CD14-positive monocyte (primary cell): ENCODE data around the gene STAT6. TPM values are rescaled to one million over a fixed set of nuclear protein-coding genes. Genes with fewer than 3 reads are reported as not detected.

Experiments
- DNase-seq, 3 donors: peaks; one replicate each; pipeline ENCODE4 v3.0.0-alpha.2; 2011 to 2022
- H2AFZ ChIP-seq: 2 replicates; pipeline ENCODE4 v1.6.0; 2012; ENCODE audit warnings: mild to moderate bottlenecking, low read depth, low read length, inconsistent platforms; ENCODE audit not compliant: insufficient read depth, poor library complexity, severe bottlenecking
- H3K27ac ChIP-seq, 2 donors: 1 replicate in 1 of 2; 2 replicates in 1 of 2; pipeline ENCODE4 v1.5.1; 2012 to 2013; ENCODE audit warnings: low read length in 2 of 2, control low read depth in 1 of 2, inconsistent platforms in 1 of 2, low read depth in 1 of 2, mild to moderate bottlenecking in 1 of 2
- H3K27me3 ChIP-seq, 2 donors: one replicate each; pipeline versions ENCODE4 v1.6.0 to v1.6.1; 2011 to 2013; ENCODE audit warnings: low read length in 2 of 2; ENCODE audit not compliant: control insufficient read depth in 2 of 2, insufficient read depth in 2 of 2
- H3K36me3 ChIP-seq, 2 donors: replicated peaks in 1 of 2; 1 replicate in 1 of 2; 2 replicates in 1 of 2; pipeline versions ENCODE4 v1.5.1 to v1.6.1; 2012 to 2013; ENCODE audit warnings: low read length in 2 of 2, control low read depth in 1 of 2, inconsistent platforms in 1 of 2, mild to moderate bottlenecking in 1 of 2; ENCODE audit not compliant: insufficient read depth in 2 of 2, control insufficient read depth in 1 of 2
- H3K4me1 ChIP-seq, 2 donors: 1 replicate in 1 of 2; 2 replicates in 1 of 2; pipeline versions ENCODE4 v1.5.1 to v1.6.1; 2012 to 2013; ENCODE audit warnings: low read length in 2 of 2, control low read depth in 1 of 2, inconsistent platforms in 1 of 2, mild to moderate bottlenecking in 1 of 2, moderate library complexity in 1 of 2; ENCODE audit not compliant: insufficient read depth in 2 of 2, control insufficient read depth in 1 of 2
- H3K4me2 ChIP-seq: replicated peaks from 2 replicates; pipeline ENCODE3; 2012; ENCODE audit warnings: low read length, moderate library complexity, mild to moderate bottlenecking; ENCODE audit not compliant: poor library complexity, severe bottlenecking; ENCODE audit errors: extremely low read depth
- H3K4me3 ChIP-seq, 3 experiments: fragments of 200-600 bp in 1 of 3; sonication (generic) in 1 of 3; replicated peaks in 1 of 3; 1 replicate in 2 of 3; 2 replicates in 1 of 3; pipeline ENCODE4 v1.5.1; 2011 to 2013; ENCODE audit warnings: low read length in 3 of 3, mild to moderate bottlenecking in 3 of 3, control low read depth in 2 of 3, low read depth in 2 of 3, inconsistent platforms in 1 of 3, moderate library complexity in 1 of 3
- H3K79me2 ChIP-seq: 2 replicates; pipeline ENCODE4 v1.6.0; 2012; ENCODE audit warnings: mild to moderate bottlenecking, control low read depth, inconsistent platforms, low read length, moderate library complexity; ENCODE audit not compliant: insufficient read depth
- H3K9ac ChIP-seq: 2 replicates; pipeline ENCODE4 v1.6.0; 2017; ENCODE audit warnings: low read length, mild to moderate bottlenecking; ENCODE audit not compliant: insufficient read depth, poor library complexity, severe bottlenecking
- H3K9me3 ChIP-seq, 2 donors: replicated peaks in 1 of 2; 1 replicate in 1 of 2; 2 replicates in 1 of 2; pipeline versions ENCODE4 v1.5.1 to v1.6.1; 2012 to 2013; ENCODE audit warnings: low read length in 2 of 2, control low read depth in 1 of 2; ENCODE audit not compliant: control insufficient read depth in 1 of 2, insufficient read depth in 1 of 2
- H4K20me1 ChIP-seq: 2 replicates; pipeline ENCODE4 v1.6.0; 2012; ENCODE audit warnings: mild to moderate bottlenecking, low read length, control low read depth, moderate library complexity; ENCODE audit not compliant: insufficient read depth
- H3K27ac Mint-ChIP-seq, 7 donors: one replicate each; pipeline ENCODE4 v1.8.0; 2020; ENCODE audit warnings: mild to moderate bottlenecking in 7 of 7, mixed read lengths in 7 of 7, moderate library complexity in 6 of 7, inconsistent platforms in 2 of 7
- H3K27me3 Mint-ChIP-seq, 3 donors: one replicate each; pipeline ENCODE4 v1.8.0; 2021 to 2022; ENCODE audit warnings: low read depth in 3 of 3, mild to moderate bottlenecking in 3 of 3, mixed read lengths in 3 of 3, moderate library complexity in 3 of 3, inconsistent platforms in 1 of 3
- H3K36me3 Mint-ChIP-seq, 2 donors: one replicate each; pipeline ENCODE4 v1.8.0; 2020; ENCODE audit warnings: mixed read lengths in 2 of 2, inconsistent platforms in 1 of 2, mild to moderate bottlenecking in 1 of 2
- H3K4me1 Mint-ChIP-seq: one replicate; pipeline ENCODE4 v1.8.0; 2020; ENCODE audit warnings: mild to moderate bottlenecking, mixed read lengths
- H3K4me3 Mint-ChIP-seq, 2 donors: one replicate each; pipeline ENCODE4 v1.8.0; 2020; ENCODE audit warnings: mild to moderate bottlenecking in 2 of 2, mixed read lengths in 2 of 2, moderate library complexity in 1 of 2
- H3K9me3 Mint-ChIP-seq, 7 donors: one replicate each; pipeline ENCODE4 v1.8.0; 2020 to 2022; ENCODE audit warnings: mixed read lengths in 7 of 7, mild to moderate bottlenecking in 6 of 7, moderate library complexity in 6 of 7, inconsistent platforms in 2 of 7
- WGBS: methylation state at CpG from one replicate; pipeline ENCODE4 v1.1.5; 2013; ENCODE audit warnings: missing lambda C conversion rate; ENCODE audit not compliant: insufficient coverage; 5-methylcytosine and 5-hydroxymethylcytosine counted together
- intact Hi-C, 2 donors: fragments of 100-400 bp; cut with micrococcal nuclease; formaldehyde crosslinking; loops; one replicate each; pipeline versions ENCODE4 v1.15.0 to v1.15.1; 2023
- polyA plus RNA-seq, 3 donors: library from polyadenylated mRNA; depleted of rRNA in 1 of 3; unstranded in 2 of 3; stranded (reverse) in 1 of 3; fragments of 300-500 nt in 2 of 3; fragments of >200 nt in 1 of 3; fragmentation: Illumina TruSeq in 2 of 3; gene quantifications; 1 replicate in 2 of 3; 2 replicates in 1 of 3; pipeline ENCODE4 v1.2.3, GENCODE V29; 2012 to 2021
- TF ChIP-seq, protein P1 (sequence below): fragments of 200-600 bp; IDR thresholded peaks from one replicate; pipeline ENCODE4 v1.8.0; 2022; ENCODE audit warnings: antibody characterized with exemption, mild to moderate bottlenecking

Gene STAT6
- polyA plus RNA-seq, 3 donors, result 132 to 637 (median 154) TPM

DNA sequence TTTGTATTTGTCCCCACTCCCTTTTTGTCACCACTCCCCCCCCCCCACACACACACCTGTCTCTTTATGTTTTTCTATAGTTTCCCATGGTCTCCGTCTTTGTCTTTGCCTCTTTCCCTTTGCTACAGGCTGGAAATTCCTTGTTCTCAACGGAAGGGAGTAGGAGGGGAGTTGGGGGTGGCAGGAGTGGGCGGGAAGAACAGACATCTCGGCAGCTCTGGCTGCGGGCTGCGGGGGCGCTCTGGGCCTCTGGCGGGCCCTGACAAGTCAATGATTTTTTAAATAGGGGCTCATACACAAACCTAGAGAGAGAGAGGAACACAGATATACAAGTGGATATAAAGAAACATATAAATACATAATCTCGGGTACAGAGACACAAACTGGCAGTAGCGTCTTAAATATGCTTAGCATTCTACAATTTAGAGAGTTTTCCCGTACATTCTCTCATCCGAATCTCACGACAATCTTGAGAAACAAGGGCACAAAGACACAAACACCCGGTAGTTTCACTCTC is 24.6 kb downstream of the STAT6 start:
- Histone ChIP-seq H3K4me3 (peak overlapping the region; percentile 71 to 90 (median 86)), H3K36me3 (peaks cover 0 to under 1% of the 10 kb centered on the region in 2 donors), H3K4me2 (peak overlapping the region; percentile 82), H3K27ac (peak overlapping the region; percentile 51 to 67), H3K9me3 (no peaks in the 10 kb centered on the region), H3K79me2 (no peaks in the 10 kb centered on the region), H3K9ac (peak overlapping the region; percentile 77), H3K27me3 (no peaks in the 10 kb centered on the region), H3K4me1 (peaks cover 43 to 51% of the 10 kb centered on the region in 2 donors), H4K20me1 (peaks cover 12% of the 10 kb centered on the region), H2AFZ (peak overlapping the region; percentile 76)
- Mint-ChIP-seq H3K4me1 (peaks cover 42% of the 10 kb centered on the region), H3K27me3 (peaks cover 0 to 12% (median 7%) of the 10 kb centered on the region in 3 donors), H3K4me3 (peak overlapping the region; percentile 90 to 96), H3K27ac (peak overlapping the region; percentile 51 to 97 (median 85)), H3K36me3 (peaks cover 5 to 7% of the 10 kb centered on the region in 2 donors), H3K9me3 (peaks cover 0 to 2% (median 0%) of the 10 kb centered on the region in 7 donors)
- peak in 1 of 3 donors; percentile 33 for DNase-seq
- 0% methylated on average over 10 of the region's 14 CpGs for WGBS
- intact Hi-C loops, result no loop called here
- TF ChIP-seq, protein P1, sequence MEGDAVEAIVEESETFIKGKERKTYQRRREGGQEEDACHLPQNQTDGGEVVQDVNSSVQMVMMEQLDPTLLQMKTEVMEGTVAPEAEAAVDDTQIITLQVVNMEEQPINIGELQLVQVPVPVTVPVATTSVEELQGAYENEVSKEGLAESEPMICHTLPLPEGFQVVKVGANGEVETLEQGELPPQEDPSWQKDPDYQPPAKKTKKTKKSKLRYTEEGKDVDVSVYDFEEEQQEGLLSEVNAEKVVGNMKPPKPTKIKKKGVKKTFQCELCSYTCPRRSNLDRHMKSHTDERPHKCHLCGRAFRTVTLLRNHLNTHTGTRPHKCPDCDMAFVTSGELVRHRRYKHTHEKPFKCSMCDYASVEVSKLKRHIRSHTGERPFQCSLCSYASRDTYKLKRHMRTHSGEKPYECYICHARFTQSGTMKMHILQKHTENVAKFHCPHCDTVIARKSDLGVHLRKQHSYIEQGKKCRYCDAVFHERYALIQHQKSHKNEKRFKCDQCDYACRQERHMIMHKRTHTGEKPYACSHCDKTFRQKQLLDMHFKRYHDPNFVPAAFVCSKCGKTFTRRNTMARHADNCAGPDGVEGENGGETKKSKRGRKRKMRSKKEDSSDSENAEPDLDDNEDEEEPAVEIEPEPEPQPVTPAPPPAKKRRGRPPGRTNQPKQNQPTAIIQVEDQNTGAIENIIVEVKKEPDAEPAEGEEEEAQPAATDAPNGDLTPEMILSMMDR, result no peak

DNA sequence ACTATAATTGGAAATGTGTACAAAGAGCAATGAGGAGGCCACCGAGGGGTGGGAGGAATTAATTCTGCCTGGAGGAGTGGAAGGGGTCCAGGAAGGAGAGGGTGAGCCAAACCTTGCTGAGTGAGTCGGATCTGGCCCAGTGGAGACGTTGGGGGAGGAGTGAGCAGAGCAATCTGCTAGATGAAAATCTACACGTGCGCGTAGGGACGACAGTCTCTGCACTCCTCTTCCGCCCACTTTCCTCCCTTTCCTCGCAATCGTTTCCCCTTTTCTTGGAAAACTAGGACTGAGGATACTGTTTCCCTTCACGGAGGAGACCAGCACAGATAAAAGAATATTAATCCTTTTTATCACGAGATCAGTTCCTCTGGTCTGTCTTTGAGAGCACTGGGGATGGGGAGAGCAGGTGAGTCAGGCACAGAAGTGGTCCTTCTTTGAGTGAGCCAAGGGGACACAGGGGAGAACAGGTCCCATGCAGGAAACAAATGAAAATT is 25.1 kb downstream of the STAT6 start:
- Histone ChIP-seq H3K9me3 (no peaks in the 10 kb centered on the region), H3K27ac (peak overlapping the region in 1 of 2 donors; percentile 67), H4K20me1 (peaks cover 7% of the 10 kb centered on the region), H3K4me2 (peak overlapping the region; percentile 82), H3K4me1 (peaks cover 43 to 48% of the 10 kb centered on the region in 2 donors), H3K4me3 (peak overlapping the region in 2 of 3 experiments; percentile 86 to 90), H3K27me3 (no peaks in the 10 kb centered on the region), H3K36me3 (no peaks in the 10 kb centered on the region), H3K79me2 (no peaks in the 10 kb centered on the region), H2AFZ (peak overlapping the region; percentile 76), H3K9ac (peak overlapping the region; percentile 77)
- 0% methylated on average over 2 of the region's 12 CpGs for WGBS
- Mint-ChIP-seq H3K27me3 (peaks cover 0 to 12% (median 7%) of the 10 kb centered on the region in 3 donors), H3K4me3 (peak overlapping the region; percentile 90 to 96), H3K27ac (peak overlapping the region in 5 of 7 donors; percentile 51 to 97 (median 72)), H3K9me3 (peaks cover 0 to 2% (median 0%) of the 10 kb centered on the region in 7 donors), H3K36me3 (peaks cover 4% of the 10 kb centered on the region in 2 donors), H3K4me1 (peaks cover 40% of the 10 kb centered on the region)
- TF ChIP-seq, protein P1, result no peak
- intact Hi-C loops, result no loop called here
- peak in 1 of 3 donors; percentile 20 for DNase-seq
